ENCODE results near the gene GAS2. TPM values are rescaled to one million over a fixed set of nuclear protein-coding genes. Genes with fewer than 3 reads are reported as not detected.

Gene GAS2
- total RNA-seq, 1 donor from 2014 or later: 10.0 TPM

GRCh38 chr11:22764735-22765134 lies 98.3 kb downstream of the GAS2 start:
- DNase-seq (ENCODE audit: missing footprints): no peak
- ATAC-seq: no peak
- intact Hi-C loops (cut with DNase I): no loop called here

GRCh38 chr11:22768281-22768680 lies 101.9 kb downstream of the GAS2 start:
- intact Hi-C loops (cut with DNase I): no loop called here
- ATAC-seq (no peak), DNase-seq (ENCODE audit: missing footprints) (no peak)

- intact Hi-C loops (cut with DNase I): no loop called here
- ATAC-seq (no peak), DNase-seq (ENCODE audit: missing footprints) (no peak)
Measured at GRCh38 chr11:22769081-22769480, 102.7 kb downstream of the GAS2 start.

- no peak for ATAC-seq
- DNase-seq (ENCODE audit: missing footprints): no peak
- intact Hi-C loops (cut with DNase I): no loop called here
Measured at GRCh38 chr11:22774716-22775115, 108.3 kb downstream of the GAS2 start.

GRCh38 chr11:22775248-22775647 lies 108.8 kb downstream of the GAS2 start:
- intact Hi-C loops (cut with DNase I): no loop called here
- ATAC-seq: no peak
- DNase-seq (ENCODE audit: missing footprints): no peak

- intact Hi-C loops (cut with DNase I): no loop called here
- ATAC-seq (no peak), DNase-seq (ENCODE audit: missing footprints) (no peak)
Measured at GRCh38 chr11:22778642-22779041, 112.2 kb downstream of the GAS2 start.

GRCh38 chr11:22779850-22780249 lies 113.4 kb downstream of the GAS2 start:
- DNase-seq (ENCODE audit: missing footprints) (no peak), ATAC-seq (no peak)
- intact Hi-C loops (cut with DNase I): no loop called here

GRCh38 chr11:22780952-22781593 lies 114.7 kb downstream of the GAS2 start:
- intact Hi-C loops (cut with DNase I): no loop called here
- no peak for DNase-seq (ENCODE audit: missing footprints)
- ATAC-seq: no peak

- DNase-seq (ENCODE audit: missing footprints): no peak
- ATAC-seq: no peak
- intact Hi-C loops (cut with DNase I): no loop called here
Measured at GRCh38 chr11:22785251-22785650, 118.8 kb downstream of the GAS2 start.

GRCh38 chr11:22786475-22786874 lies 120.1 kb downstream of the GAS2 start:
- ATAC-seq (no peak), DNase-seq (ENCODE audit: missing footprints) (no peak)
- intact Hi-C loops (cut with DNase I): loop anchor here (2.0 kb wide), 1 partner anchor 452 kb away; no protein-coding TSS in a partner anchor

- intact Hi-C loops (cut with DNase I): loop anchor here (2.0 kb wide), 1 partner anchor 452 kb away; no protein-coding TSS in a partner anchor
- no peak for DNase-seq (ENCODE audit: missing footprints)
Measured at GRCh38 chr11:22787055-22787454, 120.6 kb downstream of the GAS2 start.

GRCh38 chr11:22787551-22788162 lies 121.2 kb downstream of the GAS2 start:
- intact Hi-C loops (cut with DNase I): loop anchor here (2.0 kb wide), 1 partner anchor 453 kb away; no protein-coding TSS in a partner anchor
- ATAC-seq (no peak), DNase-seq (ENCODE audit: missing footprints) (no peak)

More at GRCh38 chr11:22787055-22787454, 120.6 kb downstream of the GAS2 start:
- no peak for ATAC-seq

- intact Hi-C loops (cut with DNase I): loop anchor here (10.0 kb wide), 1 partner anchor 358 kb away; no protein-coding TSS in a partner anchor
- no peak for DNase-seq (ENCODE audit: missing footprints)
- ATAC-seq: no peak
Measured at GRCh38 chr11:22792497-22792896, 126.1 kb downstream of the GAS2 start.

- intact Hi-C loops (cut with DNase I): loop anchor here (10.0 kb wide), 1 partner anchor 361 kb away; no protein-coding TSS in a partner anchor
- no peak for ATAC-seq
- no peak for DNase-seq (ENCODE audit: missing footprints)
Measured at GRCh38 chr11:22795914-22796313, 129.5 kb downstream of the GAS2 start.

GRCh38 chr11:22797047-22797446 lies 130.6 kb downstream of the GAS2 start:
- DNase-seq (ENCODE audit: missing footprints) (no peak), ATAC-seq (no peak)
- intact Hi-C loops (cut with DNase I): loop anchor here (10.0 kb wide), 1 partner anchor 362 kb away; no protein-coding TSS in a partner anchor

GRCh38 chr11:22798901-22799300 lies 132.5 kb downstream of the GAS2 start:
- DNase-seq (ENCODE audit: missing footprints): no peak
- intact Hi-C loops (cut with DNase I): loop anchor here (10.0 kb wide), 1 partner anchor 364 kb away; no protein-coding TSS in a partner anchor
- ATAC-seq: no peak

GRCh38 chr11:22800482-22800881 lies 134.1 kb downstream of the GAS2 start:
- intact Hi-C loops (cut with DNase I): no loop called here
- ATAC-seq (no peak), DNase-seq (ENCODE audit: missing footprints) (no peak)

GRCh38 chr11:22802861-22803260 lies 136.4 kb downstream of the GAS2 start:
- ATAC-seq: no peak
- intact Hi-C loops (cut with DNase I): no loop called here
- DNase-seq (ENCODE audit: missing footprints): no peak

- intact Hi-C loops (cut with DNase I): no loop called here
- ATAC-seq: no peak
- no peak for DNase-seq (ENCODE audit: missing footprints)
Measured at GRCh38 chr11:22807391-22807790, 141.0 kb downstream of the GAS2 start.

GRCh38 chr11:22807855-22808570 lies 141.6 kb downstream of the GAS2 start:
- intact Hi-C loops (cut with DNase I): no loop called here
- no peak for ATAC-seq
- DNase-seq (ENCODE audit: missing footprints): no peak
